Subcutaneous abdominal adipose tissue (tissue), 5 donors: ENCODE data around the gene MAST2.

Source experiments
- H3K27ac ChIP-seq: one replicate; pipeline ENCODE4 v1.7.0; 2013; ENCODE audit warnings: low read depth, mild to moderate bottlenecking, inconsistent platforms, low read length, moderate library complexity
- H3K27me3 ChIP-seq, 5 donors: one replicate each; pipeline ENCODE4 v1.7.0; 2013; ENCODE audit warnings: low read length in 5 of 5, inconsistent platforms in 1 of 5; ENCODE audit not compliant: control insufficient read depth in 5 of 5, insufficient read depth in 4 of 5
- H3K36me3 ChIP-seq, 5 donors: one replicate each; pipeline ENCODE4 v1.7.0; 2013; ENCODE audit warnings: low read length in 5 of 5; ENCODE audit not compliant: control insufficient read depth in 5 of 5, insufficient read depth in 5 of 5
- H3K4me1 ChIP-seq, 5 donors: one replicate each; pipeline ENCODE4 v1.7.0; 2013; ENCODE audit warnings: low read length in 5 of 5, mild to moderate bottlenecking in 3 of 5, moderate library complexity in 1 of 5; ENCODE audit not compliant: control insufficient read depth in 5 of 5, insufficient read depth in 5 of 5
- H3K4me3 ChIP-seq, 5 donors: one replicate each; pipeline ENCODE4 v1.7.0; 2013; ENCODE audit warnings: low read length in 5 of 5, low read depth in 1 of 5
- H3K9ac ChIP-seq, 5 donors: one replicate each; pipeline ENCODE4 v1.7.0; 2013; ENCODE audit warnings: low read length in 5 of 5, mild to moderate bottlenecking in 4 of 5, moderate library complexity in 3 of 5
- H3K9me3 ChIP-seq, 5 donors: one replicate each; pipeline ENCODE4 v1.7.0; 2013; ENCODE audit warnings: low read length in 5 of 5; ENCODE audit not compliant: control insufficient read depth in 5 of 5
- donor health status: healthy.
- donor health status: healthy.
- donor health status: healthy.
- donor health status: healthy.
- donor health status: healthy.

Gene MAST2

DNA sequence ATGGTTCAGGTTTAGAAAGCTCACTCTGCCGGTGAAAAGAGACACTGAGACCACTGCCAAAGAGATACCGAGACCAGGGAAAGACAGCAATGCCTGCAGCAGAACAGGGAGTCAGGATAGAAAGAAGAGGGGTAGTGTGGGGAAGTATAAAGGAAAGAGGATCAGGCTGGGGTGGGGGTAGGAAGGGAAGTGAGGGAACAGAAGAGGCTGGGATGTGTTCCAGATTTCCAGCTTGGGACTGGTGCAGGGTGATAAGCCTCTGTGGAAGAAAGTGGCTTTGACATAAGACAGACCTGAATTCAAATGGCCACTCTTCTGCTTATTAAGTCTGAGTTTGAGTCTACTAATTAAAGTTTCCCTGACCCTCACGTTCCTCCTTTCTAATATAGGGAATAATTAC, 223.1 kb downstream of the MAST2 start:
- Histone ChIP-seq H3K27ac (no peak overlapping the region), H3K9me3 (no peaks in the 10 kb centered on the region), H3K27me3 (no peaks in the 10 kb centered on the region), H3K36me3 (peaks cover 0 to 67% (median 61%) of the 10 kb centered on the region in 5 donors), H3K9ac (no peak overlapping the region), H3K4me3 (no peak overlapping the region), H3K4me1 (no peaks in the 10 kb centered on the region)

DNA sequence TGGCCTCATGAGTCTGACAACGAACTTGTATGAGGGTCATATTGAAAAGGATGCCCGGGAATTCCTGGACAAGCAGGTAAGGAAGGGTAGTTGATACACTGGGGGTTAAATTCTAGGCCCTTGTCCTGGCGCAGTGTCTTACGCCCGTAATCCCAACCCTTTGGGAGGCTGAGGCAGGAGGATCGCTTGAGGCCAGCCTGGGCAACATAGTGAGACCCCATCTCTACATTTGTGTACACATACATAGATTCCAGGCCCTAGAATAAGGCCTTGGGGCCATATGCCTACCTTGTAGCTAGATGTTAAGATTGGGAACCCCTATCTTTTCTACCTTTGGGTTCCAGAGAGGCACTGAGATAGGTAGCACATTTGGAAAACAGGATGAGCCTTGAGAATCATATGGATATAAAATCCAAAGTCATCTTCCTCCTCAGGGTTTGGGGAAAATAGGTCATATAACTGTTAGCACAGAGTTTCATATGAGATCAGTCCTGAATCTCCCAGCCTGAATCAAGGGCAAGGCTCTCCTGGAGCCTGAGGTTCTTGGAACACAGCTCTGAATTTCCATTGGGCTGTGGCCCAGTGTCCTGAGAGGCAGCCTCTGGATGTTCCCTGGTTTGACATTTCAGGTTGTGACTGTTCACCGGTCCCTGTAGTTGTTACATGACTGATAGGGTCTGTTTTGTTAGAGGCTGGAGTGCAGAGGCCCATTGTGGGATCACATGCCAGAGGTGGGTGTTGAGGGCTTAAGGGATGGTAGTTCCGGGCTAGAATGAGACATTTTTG, 224.6 kb downstream of the MAST2 start:
- Histone ChIP-seq H3K27ac (no peak overlapping the region), H3K36me3 (peaks cover 0 to 66% (median 56%) of the 10 kb centered on the region in 5 donors), H3K4me1 (no peaks in the 10 kb centered on the region), H3K27me3 (no peaks in the 10 kb centered on the region), H3K4me3 (no peak overlapping the region), H3K9me3 (no peaks in the 10 kb centered on the region), H3K9ac (no peak overlapping the region)

DNA sequence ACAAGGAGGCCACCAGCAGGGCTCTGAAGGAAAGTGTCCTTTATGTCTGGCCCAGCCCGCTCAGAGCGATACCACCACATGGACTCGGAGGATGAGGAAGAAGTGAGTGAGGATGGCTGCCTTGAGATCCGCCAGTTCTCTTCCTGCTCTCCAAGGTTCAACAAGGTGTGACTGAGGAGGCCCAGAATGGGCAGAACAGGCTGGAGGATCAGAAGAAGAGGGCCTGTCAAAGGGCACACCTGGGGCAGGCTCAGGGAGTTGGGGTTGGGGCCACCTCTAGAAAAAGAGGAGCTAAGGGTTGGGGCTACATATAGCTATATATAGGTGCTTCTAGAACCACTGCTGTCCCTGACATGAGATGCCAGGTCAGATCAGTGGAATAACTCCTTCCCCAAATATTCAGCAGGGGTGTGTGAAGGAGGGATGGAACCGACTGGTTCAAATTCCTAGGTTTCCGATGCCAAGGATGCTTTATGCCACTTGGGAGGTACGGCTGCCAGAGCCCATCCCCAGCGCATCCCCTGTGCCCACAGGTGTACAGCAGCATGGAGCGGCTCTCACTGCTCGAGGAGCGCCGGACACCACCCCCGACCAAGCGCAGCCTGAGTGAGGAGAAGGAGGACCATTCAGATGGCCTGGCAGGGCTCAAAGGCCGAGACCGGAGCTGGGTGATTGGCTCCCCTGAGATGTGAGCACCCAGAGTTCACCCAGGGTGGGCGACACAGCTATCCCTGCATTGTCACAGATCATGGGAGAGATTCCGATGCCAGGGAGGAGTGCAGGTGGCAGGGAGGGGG, 226.9 kb downstream of the MAST2 start:
- Histone ChIP-seq H3K9ac (no peak overlapping the region), H3K27ac (no peak overlapping the region), H3K9me3 (no peaks in the 10 kb centered on the region), H3K4me3 (no peak overlapping the region), H3K27me3 (no peaks in the 10 kb centered on the region), H3K36me3 (peaks cover 0 to 69% (median 51%) of the 10 kb centered on the region in 5 donors), H3K4me1 (no peaks in the 10 kb centered on the region)

DNA sequence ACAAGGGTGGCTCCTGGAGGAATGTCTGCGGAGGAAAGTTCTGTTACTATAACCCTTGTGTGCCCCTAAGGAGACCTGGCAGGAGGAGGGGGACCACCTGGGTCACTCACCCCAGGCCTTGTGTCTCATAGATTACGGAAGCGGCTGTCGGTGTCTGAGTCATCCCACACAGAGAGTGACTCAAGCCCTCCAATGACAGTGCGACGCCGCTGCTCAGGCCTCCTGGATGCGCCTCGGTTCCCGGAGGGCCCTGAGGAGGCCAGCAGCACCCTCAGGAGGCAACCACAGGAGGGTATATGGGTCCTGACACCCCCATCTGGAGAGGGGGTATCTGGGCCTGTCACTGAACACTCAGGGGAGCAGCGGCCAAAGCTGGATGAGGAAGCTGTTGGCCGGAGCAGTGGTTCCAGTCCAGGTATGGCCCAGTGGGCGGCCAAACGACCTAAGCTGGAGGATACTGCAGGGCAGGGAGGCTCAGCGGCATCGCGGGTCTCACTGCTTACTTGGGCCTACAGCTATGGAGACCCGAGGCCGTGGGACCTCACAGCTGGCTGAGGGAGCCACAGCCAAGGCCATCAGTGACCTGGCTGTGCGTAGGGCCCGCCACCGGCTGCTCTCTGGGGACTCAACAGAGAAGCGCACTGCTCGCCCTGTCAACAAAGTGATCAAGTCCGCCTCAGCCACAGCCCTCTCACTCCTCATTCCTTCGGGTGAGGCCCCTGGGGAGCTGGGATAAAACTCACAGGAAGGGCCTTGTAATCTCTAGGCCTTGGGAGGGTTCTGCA, 227.7 kb downstream of the MAST2 start:
- H3K27me3 ChIP-seq, result no peaks in the 10 kb centered on the region
- no peaks in the 10 kb centered on the region for H3K4me1 ChIP-seq
- H3K36me3 ChIP-seq, result peaks cover 0 to 64% (median 52%) of the 10 kb centered on the region in 5 donors
- H3K9ac ChIP-seq, result no peak overlapping the region
- no peak overlapping the region for H3K27ac ChIP-seq
- no peaks in the 10 kb centered on the region for H3K9me3 ChIP-seq
- no peak overlapping the region for H3K4me3 ChIP-seq

DNA sequence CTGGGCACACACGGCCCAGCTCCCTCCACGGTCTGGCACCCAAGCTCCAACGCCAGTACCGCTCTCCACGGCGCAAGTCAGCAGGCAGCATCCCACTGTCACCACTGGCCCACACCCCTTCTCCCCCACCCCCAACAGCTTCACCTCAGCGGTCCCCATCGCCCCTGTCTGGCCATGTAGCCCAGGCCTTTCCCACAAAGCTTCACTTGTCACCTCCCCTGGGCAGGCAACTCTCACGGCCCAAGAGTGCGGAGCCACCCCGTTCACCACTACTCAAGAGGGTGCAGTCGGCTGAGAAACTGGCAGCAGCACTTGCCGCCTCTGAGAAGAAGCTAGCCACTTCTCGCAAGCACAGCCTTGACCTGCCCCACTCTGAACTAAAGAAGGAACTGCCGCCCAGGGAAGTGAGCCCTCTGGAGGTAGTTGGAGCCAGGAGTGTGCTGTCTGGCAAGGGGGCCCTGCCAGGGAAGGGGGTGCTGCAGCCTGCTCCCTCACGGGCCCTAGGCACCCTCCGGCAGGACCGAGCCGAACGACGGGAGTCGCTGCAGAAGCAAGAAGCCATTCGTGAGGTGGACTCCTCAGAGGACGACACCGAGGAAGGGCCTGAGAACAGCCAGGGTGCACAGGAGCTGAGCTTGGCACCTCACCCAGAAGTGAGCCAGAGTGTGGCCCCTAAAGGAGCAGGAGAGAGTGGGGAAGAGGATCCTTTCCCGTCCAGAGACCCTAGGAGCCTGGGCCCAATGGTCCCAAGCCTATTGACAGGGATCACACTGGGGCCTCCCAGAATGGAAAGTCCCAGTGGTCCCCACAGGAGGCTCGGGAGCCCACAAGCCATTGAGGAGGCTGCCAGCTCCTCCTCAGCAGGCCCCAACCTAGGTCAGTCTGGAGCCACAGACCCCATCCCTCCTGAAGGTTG, 231.4 kb downstream of the MAST2 start:
- no peak overlapping the region for H3K4me3 ChIP-seq
- no peaks in the 10 kb centered on the region for H3K27me3 ChIP-seq
- H3K27ac ChIP-seq, result no peak overlapping the region
- H3K9ac ChIP-seq, result no peak overlapping the region
- peaks cover 0 to 20% (median 0%) of the 10 kb centered on the region in 5 donors for H3K4me1 ChIP-seq
- no peaks in the 10 kb centered on the region for H3K9me3 ChIP-seq
- H3K36me3 ChIP-seq, result peaks cover 0 to 48% (median 34%) of the 10 kb centered on the region in 5 donors

DNA sequence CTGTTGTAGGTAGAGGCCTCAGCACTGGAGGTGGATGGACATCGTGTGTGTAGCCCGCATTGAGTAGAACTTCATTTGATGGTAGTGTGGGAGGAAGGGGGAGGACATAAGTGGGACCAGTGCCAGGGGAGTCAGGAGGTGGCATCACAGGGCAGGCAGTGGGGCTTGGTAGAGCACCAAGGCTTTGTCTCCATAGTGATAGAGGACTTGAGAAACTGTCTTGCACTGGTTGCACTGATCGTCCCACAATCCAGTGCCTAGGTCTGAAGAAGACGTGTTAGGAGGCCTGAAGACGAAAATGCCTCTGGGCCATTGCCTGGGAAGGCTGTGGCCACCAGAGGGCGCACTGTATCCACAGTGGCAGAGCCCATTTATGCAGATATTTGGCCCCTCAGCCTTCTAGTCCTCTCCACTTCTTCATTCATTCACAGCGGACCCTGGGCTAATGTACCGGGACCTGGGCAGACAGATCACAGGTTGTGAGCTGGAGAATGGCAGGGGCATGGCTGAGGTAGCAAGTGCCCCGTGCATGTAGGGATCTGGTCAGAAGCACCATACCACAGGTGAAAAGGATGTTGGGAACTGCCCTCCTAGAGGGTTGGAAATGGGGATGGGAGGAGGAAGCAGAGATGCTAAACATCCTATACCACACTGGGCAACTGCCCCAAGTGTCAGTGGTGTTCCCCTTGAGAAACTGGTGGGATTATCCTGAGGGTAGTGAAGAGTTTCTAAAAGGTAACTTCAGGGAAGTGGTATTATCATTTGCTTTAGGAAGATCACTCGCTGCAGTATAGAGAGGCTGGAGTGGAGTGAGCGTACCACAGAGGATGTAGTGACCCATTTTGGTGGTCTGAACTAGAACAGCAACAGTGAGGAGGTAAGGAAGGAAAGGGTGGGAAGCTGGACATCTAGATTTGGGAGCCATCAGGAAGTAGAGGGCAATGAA, 233.8 kb downstream of the MAST2 start:
- H3K27ac ChIP-seq, result no peak overlapping the region
- peaks cover 0 to 35% (median 0%) of the 10 kb centered on the region in 5 donors for H3K4me1 ChIP-seq
- no peak overlapping the region for H3K4me3 ChIP-seq
- no peaks in the 10 kb centered on the region for H3K27me3 ChIP-seq
- no peak overlapping the region for H3K9ac ChIP-seq
- H3K9me3 ChIP-seq, result no peaks in the 10 kb centered on the region
- peaks cover 0 to 25% (median 16%) of the 10 kb centered on the region in 5 donors for H3K36me3 ChIP-seq

DNA sequence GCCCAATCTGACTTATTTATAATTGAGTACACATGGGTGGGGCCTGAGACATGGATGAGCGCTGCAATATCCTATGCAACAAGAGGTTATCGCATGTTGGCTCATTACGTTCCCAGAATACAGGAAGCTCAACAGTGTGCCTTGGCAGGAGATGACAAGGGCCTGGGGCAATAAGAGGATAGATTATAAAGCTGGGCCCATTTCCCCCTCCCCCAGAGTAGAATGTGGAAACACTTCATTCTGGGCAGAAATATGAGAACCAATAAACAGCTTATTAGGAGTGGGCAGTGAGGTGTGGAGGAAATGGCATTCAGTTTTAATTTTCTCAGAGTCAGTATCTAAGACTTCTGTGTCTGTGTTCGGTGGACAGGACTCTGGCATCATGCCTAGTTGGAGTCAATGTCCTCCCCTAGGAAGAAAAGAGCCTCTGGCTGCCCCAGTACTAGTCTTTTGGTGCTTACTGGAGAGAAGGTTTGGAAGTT, 236.2 kb downstream of the MAST2 start:
- Histone ChIP-seq H3K9me3 (no peaks in the 10 kb centered on the region), H3K36me3 (peaks cover 0 to 30% (median 15%) of the 10 kb centered on the region in 5 donors)

DNA sequence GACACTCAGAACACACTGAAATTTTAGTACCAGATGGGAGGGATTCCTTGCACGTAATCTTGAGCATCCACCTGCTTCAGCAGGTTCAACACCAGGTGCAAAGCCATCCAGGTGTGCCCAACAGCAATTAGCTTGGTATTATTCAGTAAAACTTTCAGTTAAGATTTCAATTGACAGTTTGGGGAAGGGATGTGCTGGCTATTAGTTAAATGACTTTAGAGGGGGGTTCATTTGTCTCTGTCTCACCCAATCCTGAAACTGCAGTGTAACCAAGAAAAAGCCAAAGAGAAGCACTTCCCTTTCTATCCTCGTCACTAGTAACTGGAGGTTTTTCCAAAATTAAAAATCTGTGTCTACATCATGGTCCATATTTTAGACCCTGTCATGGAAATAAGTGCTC, 238.1 kb downstream of the MAST2 start:
- H3K27ac ChIP-seq, result no peak overlapping the region
- H3K9me3 ChIP-seq, result no peaks in the 10 kb centered on the region
- H3K4me1 ChIP-seq, result peaks cover 0 to 35% (median 0%) of the 10 kb centered on the region in 5 donors
- H3K27me3 ChIP-seq, result peaks cover 0 to 3% (median 0%) of the 10 kb centered on the region in 5 donors
- peak overlapping the region in 1 of 5 donors; percentile 3 for H3K9ac ChIP-seq
- H3K4me3 ChIP-seq, result no peak overlapping the region
- peaks cover 0 to 35% (median 9%) of the 10 kb centered on the region in 5 donors for H3K36me3 ChIP-seq

More for the DNA sequence above, 236.2 kb downstream of the MAST2 start:
- no peak overlapping the region for H3K9ac ChIP-seq
- no peaks in the 10 kb centered on the region for H3K27me3 ChIP-seq
- H3K27ac ChIP-seq, result no peak overlapping the region
- H3K4me1 ChIP-seq, result peaks cover 0 to 35% (median 0%) of the 10 kb centered on the region in 5 donors
- no peak overlapping the region for H3K4me3 ChIP-seq
